ENCODE results near the gene HBM. TPM values are rescaled to one million over a fixed set of nuclear protein-coding genes. Genes with fewer than 3 reads are reported as not detected.

The HBM gene
- total RNA-seq, 1 donor from 2014 or later, result not detected

DNA sequence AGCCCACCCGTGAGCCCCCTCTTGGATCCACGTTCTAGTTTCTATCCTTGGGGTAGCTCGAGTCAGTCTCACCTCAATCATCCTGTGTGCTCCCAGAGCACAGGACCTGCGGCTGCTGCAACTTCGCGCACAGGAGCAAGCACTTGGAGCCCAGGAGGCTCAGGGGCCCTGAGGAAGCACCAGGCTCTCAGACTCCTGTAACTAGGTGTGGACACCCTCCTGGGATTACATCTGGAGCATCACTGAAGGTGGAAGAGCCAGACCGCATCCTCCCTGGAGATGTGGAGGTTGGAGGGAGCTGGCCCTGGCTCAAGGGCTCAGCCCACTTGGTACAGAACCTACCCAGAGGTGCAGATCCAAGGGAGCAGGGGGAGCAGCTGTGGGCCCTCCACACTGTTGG is 17.2 kb downstream of the HBM start:
- no peaks in the 10 kb centered on the region for H3K9me3 ChIP-seq
- H3K27me3 ChIP-seq, result peaks cover 3% of the 10 kb centered on the region
- H3K4me1 ChIP-seq, result peaks cover 24% of the 10 kb centered on the region
- no peak overlapping the region for H3K27ac ChIP-seq
- intact Hi-C loops (cut with DNase I), result loop anchor here (5.0 kb wide), 1 partner anchor 76 kb away; no protein-coding TSS in a partner anchor
- DNase-seq (ENCODE audit: extremely low spot score in 2 of 2), result no peak
- peaks cover 0 to 10% of the 10 kb centered on the region in 2 donors for H3K36me3 ChIP-seq
- TF ChIP-seq, protein P1, sequence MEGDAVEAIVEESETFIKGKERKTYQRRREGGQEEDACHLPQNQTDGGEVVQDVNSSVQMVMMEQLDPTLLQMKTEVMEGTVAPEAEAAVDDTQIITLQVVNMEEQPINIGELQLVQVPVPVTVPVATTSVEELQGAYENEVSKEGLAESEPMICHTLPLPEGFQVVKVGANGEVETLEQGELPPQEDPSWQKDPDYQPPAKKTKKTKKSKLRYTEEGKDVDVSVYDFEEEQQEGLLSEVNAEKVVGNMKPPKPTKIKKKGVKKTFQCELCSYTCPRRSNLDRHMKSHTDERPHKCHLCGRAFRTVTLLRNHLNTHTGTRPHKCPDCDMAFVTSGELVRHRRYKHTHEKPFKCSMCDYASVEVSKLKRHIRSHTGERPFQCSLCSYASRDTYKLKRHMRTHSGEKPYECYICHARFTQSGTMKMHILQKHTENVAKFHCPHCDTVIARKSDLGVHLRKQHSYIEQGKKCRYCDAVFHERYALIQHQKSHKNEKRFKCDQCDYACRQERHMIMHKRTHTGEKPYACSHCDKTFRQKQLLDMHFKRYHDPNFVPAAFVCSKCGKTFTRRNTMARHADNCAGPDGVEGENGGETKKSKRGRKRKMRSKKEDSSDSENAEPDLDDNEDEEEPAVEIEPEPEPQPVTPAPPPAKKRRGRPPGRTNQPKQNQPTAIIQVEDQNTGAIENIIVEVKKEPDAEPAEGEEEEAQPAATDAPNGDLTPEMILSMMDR (IDR thresholded peaks at IDR 0.05), result no peak
- TF ChIP-seq POLR2AphosphoS5 (IDR thresholded peaks at IDR 0.05; ENCODE audit: insufficient read depth in 1 of 2, low read depth in 1 of 2) (no peak), POLR2A (IDR thresholded peaks at IDR 0.05) (no peak)
- H3K4me3 ChIP-seq, result no peak overlapping the region

DNA sequence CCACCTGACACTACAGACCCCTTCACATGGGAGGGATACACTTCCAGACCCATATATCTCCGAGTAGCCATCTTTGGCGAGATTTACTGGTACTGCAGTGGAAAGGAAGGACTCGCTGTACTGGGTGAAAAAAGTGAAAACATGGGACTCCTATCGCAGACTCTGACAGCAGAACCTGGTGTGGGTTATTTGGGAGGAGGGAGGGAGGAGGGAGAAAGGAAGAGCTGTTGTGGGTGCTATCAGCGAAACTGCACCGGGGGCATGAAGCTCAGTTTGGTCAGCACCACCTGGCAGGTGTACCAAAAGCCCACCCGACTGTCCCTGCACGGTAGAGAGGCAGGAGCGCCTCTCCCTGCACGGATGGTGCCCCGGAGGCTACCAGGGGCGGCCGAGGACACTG is 19.4 kb downstream of the HBM start:
- intact Hi-C loops (cut with DNase I), result no loop called here
- no peaks in the 10 kb centered on the region for H3K9me3 ChIP-seq

DNA sequence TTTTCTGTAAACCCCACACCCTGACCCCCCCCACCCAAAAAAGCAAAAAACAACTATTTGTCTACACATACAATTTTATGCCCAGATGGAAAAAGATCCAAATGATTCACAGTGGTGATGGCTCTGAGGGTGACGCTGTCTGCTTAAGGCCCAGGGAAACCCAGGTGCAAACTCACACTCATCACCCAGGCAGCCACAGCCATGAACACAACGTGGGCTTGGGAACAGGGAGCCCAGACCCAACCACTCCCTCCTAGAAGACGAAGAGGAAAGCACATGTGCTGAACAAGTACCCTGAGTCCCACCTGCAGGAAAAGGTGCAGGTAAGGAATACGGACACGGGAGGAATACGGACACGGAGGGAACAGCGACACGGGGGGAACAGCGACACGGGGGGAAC is 19.9 kb downstream of the HBM start:
- DNase-seq (ENCODE audit: extremely low spot score in 2 of 2), result no peak
- peaks cover 13% of the 10 kb centered on the region for H3K4me1 ChIP-seq
- H3K36me3 ChIP-seq, result peaks cover 0 to 36% of the 10 kb centered on the region in 2 donors
- intact Hi-C loops (cut with DNase I), result no loop called here
- H3K9me3 ChIP-seq, result no peaks in the 10 kb centered on the region
- no peak overlapping the region for H3K27ac ChIP-seq
- TF ChIP-seq, protein P1 (IDR thresholded peaks at IDR 0.05), result no peak
- TF ChIP-seq POLR2A (IDR thresholded peaks at IDR 0.05), result no peak
- TF ChIP-seq POLR2AphosphoS5 (IDR thresholded peaks at IDR 0.05; ENCODE audit: insufficient read depth in 1 of 2, low read depth in 1 of 2), result no peak
- no peak overlapping the region for H3K4me3 ChIP-seq
- H3K27me3 ChIP-seq, result no peaks in the 10 kb centered on the region

More for the DNA sequence above, 19.4 kb downstream of the HBM start:
- Histone ChIP-seq H3K4me3 (no peak overlapping the region), H3K27me3 (no peaks in the 10 kb centered on the region), H3K4me1 (peaks cover 17% of the 10 kb centered on the region), H3K27ac (no peak overlapping the region), H3K36me3 (peaks cover 0 to 31% of the 10 kb centered on the region in 2 donors)
- TF ChIP-seq POLR2A (IDR thresholded peaks at IDR 0.05) (no peak), POLR2AphosphoS5 (IDR thresholded peaks at IDR 0.05; ENCODE audit: insufficient read depth in 1 of 2, low read depth in 1 of 2) (no peak)
- TF ChIP-seq, protein P1 (IDR thresholded peaks at IDR 0.05), result no peak
- DNase-seq (ENCODE audit: extremely low spot score in 2 of 2), result no peak

DNA sequence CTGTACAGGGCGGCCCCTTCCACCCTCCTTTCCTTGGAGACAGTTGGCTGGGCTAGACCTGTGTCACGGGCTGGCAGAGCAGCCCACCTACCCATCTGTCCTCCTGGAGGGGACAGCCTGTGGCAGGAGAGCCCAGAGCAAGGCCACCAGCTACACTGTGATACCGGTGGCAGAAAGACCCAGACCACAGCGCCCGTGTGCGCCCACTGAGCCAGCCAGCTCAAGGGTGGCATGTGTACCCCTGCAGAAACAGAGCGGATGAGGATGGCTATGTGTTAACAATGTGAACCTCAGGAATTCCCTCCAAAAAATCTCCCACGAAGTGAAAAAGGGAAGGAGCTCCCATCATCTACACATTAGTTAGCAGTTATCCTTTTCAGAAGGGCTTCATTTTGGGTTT is 21.6 kb downstream of the HBM start:
- no peak for DNase-seq (ENCODE audit: extremely low spot score in 2 of 2)
- Histone ChIP-seq H3K4me3 (no peak overlapping the region), H3K27ac (no peak overlapping the region), H3K36me3 (peaks cover 0 to 52% of the 10 kb centered on the region in 2 donors), H3K4me1 (no peaks in the 10 kb centered on the region), H3K27me3 (no peaks in the 10 kb centered on the region), H3K9me3 (no peaks in the 10 kb centered on the region)
- no peak for TF ChIP-seq POLR2A (IDR thresholded peaks at IDR 0.05)
- TF ChIP-seq, protein P1 (IDR thresholded peaks at IDR 0.05), result no peak
- no peak for TF ChIP-seq POLR2AphosphoS5 (IDR thresholded peaks at IDR 0.05; ENCODE audit: insufficient read depth in 1 of 2, low read depth in 1 of 2)
- intact Hi-C loops (cut with DNase I), result no loop called here

GRCh38 chr16:188674-189073 is 22.9 kb downstream of the HBM start:
- DNase-seq (ENCODE audit: extremely low spot score in 2 of 2), result no peak
- Histone ChIP-seq H3K4me1 (no peaks in the 10 kb centered on the region), H3K27me3 (no peaks in the 10 kb centered on the region), H3K4me3 (no peak overlapping the region), H3K9me3 (no peaks in the 10 kb centered on the region), H3K36me3 (peaks cover 0 to 65% of the 10 kb centered on the region in 2 donors), H3K27ac (no peak overlapping the region)
- intact Hi-C loops (cut with DNase I), result no loop called here
- TF ChIP-seq, protein P1 (IDR thresholded peaks at IDR 0.05), result no peak
- TF ChIP-seq POLR2AphosphoS5 (IDR thresholded peaks at IDR 0.05; ENCODE audit: insufficient read depth in 1 of 2, low read depth in 1 of 2) (no peak), POLR2A (IDR thresholded peaks at IDR 0.05) (no peak)

All from vagina (tissue), 2 donors.